Type B pancreatic cell (in vitro differentiated cells): ENCODE results near the gene NAP1L5. TPM values are rescaled to one million over a fixed set of nuclear protein-coding genes. Genes with fewer than 3 reads are reported as not detected.

Experiments used
- DNase-seq: peaks from one replicate; pipeline ENCODE4 v3.0.0; 2021; ENCODE audit warnings: mixed read lengths; ENCODE audit not compliant: unreplicated experiment; ENCODE audit errors: extremely low spot score
- H3K27ac Mint-ChIP-seq: 2 replicates; pipeline ENCODE4 v1.8.0; 2021; ENCODE audit warnings: mild to moderate bottlenecking, mixed read lengths
- H3K27me3 Mint-ChIP-seq: 2 replicates; pipeline ENCODE4 v1.8.0; 2021; ENCODE audit warnings: mixed read lengths
- H3K36me3 Mint-ChIP-seq: 2 replicates; pipeline ENCODE4 v1.8.0; 2021; ENCODE audit warnings: mixed read lengths
- H3K4me1 Mint-ChIP-seq: one replicate; pipeline ENCODE4 v1.8.0; 2021; ENCODE audit warnings: mixed read lengths; ENCODE audit not compliant: unreplicated experiment
- H3K4me3 Mint-ChIP-seq: 2 replicates; pipeline ENCODE4 v1.8.0; 2021; ENCODE audit warnings: mild to moderate bottlenecking, mixed read lengths
- H3K9me3 Mint-ChIP-seq: 2 replicates; pipeline ENCODE4 v1.8.0; 2021; ENCODE audit warnings: mixed read lengths
- total RNA-seq: library from RNA; stranded (reverse); gene quantifications from 2 replicates; pipeline ENCODE4 v1.2.1, GENCODE V29; 2021; ENCODE audit warnings: low replicate concordance
- TF ChIP-seq, protein P1 (sequence below): fragments of 200-600 bp; sonication (generic); conservative IDR thresholded peaks from 2 replicates; pipeline ENCODE4 v1.5.0; 2021; ENCODE audit warnings: antibody characterized with exemption, mild to moderate bottlenecking

NAP1L5 gene
- total RNA-seq, 1 donor from 2014 or later, result 5.2 TPM

DNA sequence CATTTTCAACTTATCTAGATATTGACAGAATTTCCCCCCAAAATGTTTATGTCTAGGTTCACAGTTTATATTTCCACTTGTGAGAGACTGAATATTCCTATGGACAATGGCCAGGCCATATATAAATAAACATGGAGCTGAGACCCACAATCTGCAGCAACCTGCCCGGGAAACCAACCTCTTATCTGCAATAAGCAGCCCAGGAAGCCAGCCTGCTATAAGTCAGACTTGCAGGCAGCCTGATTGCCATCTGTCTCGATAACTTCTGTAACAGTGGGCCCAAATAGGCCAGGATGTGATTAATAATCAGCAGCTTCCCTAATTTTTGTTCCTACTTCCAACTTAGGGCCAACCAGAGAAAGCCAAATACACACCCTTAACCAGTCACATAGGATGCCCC lies 5.2 kb upstream of the NAP1L5 start:
- no peaks in the 10 kb centered on the region for H3K9me3 Mint-ChIP-seq
- no peak for DNase-seq
- TF ChIP-seq, protein P1, sequence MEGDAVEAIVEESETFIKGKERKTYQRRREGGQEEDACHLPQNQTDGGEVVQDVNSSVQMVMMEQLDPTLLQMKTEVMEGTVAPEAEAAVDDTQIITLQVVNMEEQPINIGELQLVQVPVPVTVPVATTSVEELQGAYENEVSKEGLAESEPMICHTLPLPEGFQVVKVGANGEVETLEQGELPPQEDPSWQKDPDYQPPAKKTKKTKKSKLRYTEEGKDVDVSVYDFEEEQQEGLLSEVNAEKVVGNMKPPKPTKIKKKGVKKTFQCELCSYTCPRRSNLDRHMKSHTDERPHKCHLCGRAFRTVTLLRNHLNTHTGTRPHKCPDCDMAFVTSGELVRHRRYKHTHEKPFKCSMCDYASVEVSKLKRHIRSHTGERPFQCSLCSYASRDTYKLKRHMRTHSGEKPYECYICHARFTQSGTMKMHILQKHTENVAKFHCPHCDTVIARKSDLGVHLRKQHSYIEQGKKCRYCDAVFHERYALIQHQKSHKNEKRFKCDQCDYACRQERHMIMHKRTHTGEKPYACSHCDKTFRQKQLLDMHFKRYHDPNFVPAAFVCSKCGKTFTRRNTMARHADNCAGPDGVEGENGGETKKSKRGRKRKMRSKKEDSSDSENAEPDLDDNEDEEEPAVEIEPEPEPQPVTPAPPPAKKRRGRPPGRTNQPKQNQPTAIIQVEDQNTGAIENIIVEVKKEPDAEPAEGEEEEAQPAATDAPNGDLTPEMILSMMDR, result no peak
- H3K36me3 Mint-ChIP-seq, result peaks cover 4% of the 10 kb centered on the region
- peaks cover 5% of the 10 kb centered on the region for H3K4me1 Mint-ChIP-seq
- no peak overlapping the region for H3K4me3 Mint-ChIP-seq
- no peak overlapping the region for H3K27ac Mint-ChIP-seq
- no peaks in the 10 kb centered on the region for H3K27me3 Mint-ChIP-seq

DNA sequence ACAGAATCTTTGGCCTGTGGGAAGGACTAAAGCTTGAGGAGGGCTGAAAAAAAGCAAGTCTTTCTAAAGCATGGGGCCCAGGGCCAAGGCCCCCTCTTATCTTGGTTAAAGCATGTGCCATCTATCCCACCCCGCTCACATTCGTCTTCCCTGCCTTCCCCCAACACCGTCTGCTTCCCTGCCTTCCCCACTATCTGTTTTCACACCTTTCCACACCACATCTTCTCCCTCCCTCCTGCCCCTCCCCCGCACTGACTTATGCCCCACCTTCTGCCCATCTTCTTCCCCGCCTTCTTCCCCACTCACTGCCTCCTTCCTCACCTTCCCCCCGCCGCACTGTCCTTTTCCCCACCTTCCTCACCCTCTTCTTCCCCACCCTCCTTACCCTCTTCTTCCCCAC lies 890 bp upstream of the NAP1L5 start:
- H3K27ac Mint-ChIP-seq, result no peak overlapping the region
- H3K4me1 Mint-ChIP-seq, result peaks cover 5% of the 10 kb centered on the region
- no peaks in the 10 kb centered on the region for H3K9me3 Mint-ChIP-seq
- TF ChIP-seq, protein P1, result no peak
- no peak for DNase-seq
- H3K36me3 Mint-ChIP-seq, result peaks cover 4% of the 10 kb centered on the region
- peak overlapping the region; percentile 88 for H3K4me3 Mint-ChIP-seq
- H3K27me3 Mint-ChIP-seq, result no peaks in the 10 kb centered on the region

DNA sequence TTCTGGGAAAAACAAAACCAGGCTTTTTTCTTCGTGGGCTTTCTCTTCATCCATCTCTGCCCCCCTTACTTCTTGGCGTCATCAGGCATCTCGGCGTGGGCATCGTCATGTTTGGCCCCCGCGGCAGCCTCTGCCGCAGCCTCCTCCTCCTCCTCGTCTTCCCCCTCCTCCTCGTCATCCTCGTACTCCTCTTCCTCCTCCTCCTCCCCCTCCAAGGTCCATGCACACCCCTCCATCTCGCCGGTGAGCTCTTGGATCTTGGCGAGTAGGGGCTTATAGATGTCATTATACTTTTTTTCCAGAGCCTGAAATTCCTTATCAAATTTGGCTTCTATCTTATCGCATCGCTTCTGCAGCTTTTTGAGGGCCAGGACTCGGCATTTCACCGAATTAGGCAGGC lies 488 bp downstream of the NAP1L5 start:
- TF ChIP-seq, protein P1, result no peak
- Mint-ChIP-seq H3K4me3 (peak overlapping the region; percentile 88), H3K27ac (peak overlapping the region; percentile 83), H3K9me3 (no peaks in the 10 kb centered on the region), H3K36me3 (peaks cover 4% of the 10 kb centered on the region), H3K27me3 (no peaks in the 10 kb centered on the region), H3K4me1 (peaks cover 5% of the 10 kb centered on the region)
- DNase-seq, result no peak

DNA sequence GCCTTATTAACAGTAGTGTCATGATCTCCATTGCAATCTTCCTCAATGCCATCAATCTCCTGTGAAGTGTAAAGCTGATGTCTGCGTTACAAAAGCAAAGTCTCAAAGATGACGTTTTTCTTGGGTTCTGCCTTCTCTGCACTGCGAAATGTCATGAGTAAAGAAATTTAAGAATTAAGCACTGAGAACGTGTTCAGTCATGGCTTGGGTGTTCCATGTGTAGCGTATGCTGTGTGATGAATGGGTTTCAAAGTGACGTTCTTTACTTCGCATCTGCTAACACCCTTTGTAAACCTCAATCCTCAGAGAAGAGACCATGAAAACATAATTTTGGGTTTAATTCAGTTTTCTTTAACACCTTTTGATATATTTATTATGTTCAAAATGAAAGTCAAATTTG lies 999 bp downstream of the NAP1L5 start:
- no peaks in the 10 kb centered on the region for H3K27me3 Mint-ChIP-seq
- H3K4me3 Mint-ChIP-seq, result peak overlapping the region; percentile 88
- peak overlapping the region; percentile 83 for H3K27ac Mint-ChIP-seq
- peaks cover 5% of the 10 kb centered on the region for H3K4me1 Mint-ChIP-seq
- TF ChIP-seq, protein P1, result no peak
- H3K9me3 Mint-ChIP-seq, result no peaks in the 10 kb centered on the region
- peaks cover 4% of the 10 kb centered on the region for H3K36me3 Mint-ChIP-seq
- no peak for DNase-seq

DNA sequence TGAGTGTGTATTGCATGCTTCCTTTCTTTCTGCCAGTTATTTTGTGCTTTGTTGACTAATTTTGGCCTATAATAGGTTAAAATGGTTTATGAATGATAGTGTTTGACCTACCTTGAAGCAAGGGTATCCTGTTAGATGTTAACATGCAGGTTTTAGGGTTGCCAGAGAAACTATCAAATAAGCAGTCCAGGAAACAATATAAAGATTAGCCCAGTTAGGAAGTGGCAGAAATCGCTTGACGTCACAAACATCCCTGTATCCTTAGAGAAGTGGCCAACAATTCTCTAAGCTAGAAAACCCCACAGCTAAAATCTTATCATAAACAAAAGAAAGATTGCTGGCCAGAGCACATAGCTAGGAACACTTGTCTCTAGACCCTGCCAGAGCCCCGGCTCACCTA lies 3.8 kb downstream of the NAP1L5 start:
- no peak for DNase-seq
- TF ChIP-seq, protein P1, result no peak
- no peaks in the 10 kb centered on the region for H3K36me3 Mint-ChIP-seq
- no peaks in the 10 kb centered on the region for H3K9me3 Mint-ChIP-seq
- H3K27me3 Mint-ChIP-seq, result no peaks in the 10 kb centered on the region
- peaks cover 5% of the 10 kb centered on the region for H3K4me1 Mint-ChIP-seq
- H3K4me3 Mint-ChIP-seq, result no peak overlapping the region
- H3K27ac Mint-ChIP-seq, result no peak overlapping the region

DNA sequence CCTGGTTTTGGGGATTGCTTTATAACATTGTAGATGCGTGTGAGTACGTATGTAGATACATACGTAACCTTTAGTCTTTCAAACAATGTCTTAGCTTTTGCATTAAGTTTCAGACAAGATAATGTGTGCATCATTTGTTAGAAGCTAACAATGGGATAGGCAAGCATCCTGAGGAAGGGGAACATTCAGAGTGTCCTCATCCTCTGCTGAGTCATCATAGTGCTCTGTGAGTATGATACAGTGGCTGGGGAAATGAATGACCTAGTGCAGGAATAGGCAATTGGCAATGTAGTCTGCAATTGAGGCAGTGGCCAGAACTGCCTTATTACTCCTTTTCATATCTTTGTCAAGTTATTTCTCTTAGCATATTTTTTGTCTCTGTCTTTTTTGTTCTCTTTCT lies 7.3 kb downstream of the NAP1L5 start:
- Mint-ChIP-seq H3K4me3 (no peak overlapping the region), H3K36me3 (peaks cover 4% of the 10 kb centered on the region), H3K27ac (no peak overlapping the region), H3K9me3 (no peaks in the 10 kb centered on the region), H3K27me3 (no peaks in the 10 kb centered on the region), H3K4me1 (no peaks in the 10 kb centered on the region)
- TF ChIP-seq, protein P1, result no peak
- no peak for DNase-seq
